WI38 (cell line): ENCODE results near the gene SKA1.

ENCODE experiments used
- H3K4me3 ChIP-seq: 2 replicates; pipeline ENCODE4 v1.5.1; 2011; ENCODE audit warnings: low read depth, mild to moderate bottlenecking, control low read depth, low read length
- CTCF ChIP-seq: IDR thresholded peaks from 2 replicates; pipeline ENCODE4 v1.5.1; 2012; ENCODE audit warnings: low read depth, mild to moderate bottlenecking, control low read depth, low read length

Gene SKA1

GRCh38 chr18:50369672-50370071, 5.2 kb upstream of the SKA1 start:
- H3K4me3 ChIP-seq, result no peak overlapping the region
- TF ChIP-seq CTCF, result no peak

- TF ChIP-seq CTCF, result no peak
- H3K4me3 ChIP-seq, result no peak overlapping the region
Observed at GRCh38 chr18:50372743-50373142, 2.1 kb upstream of the SKA1 start.

GRCh38 chr18:50373561-50374219, 1.2 kb upstream of the SKA1 start:
- H3K4me3 ChIP-seq, result no peak overlapping the region
- no peak for TF ChIP-seq CTCF

- peak overlapping the region; percentile 80 for H3K4me3 ChIP-seq
- TF ChIP-seq CTCF, result no peak
Observed at GRCh38 chr18:50374220-50374752, 560 bp upstream of the SKA1 start.

- no peak for TF ChIP-seq CTCF
- no peak overlapping the region for H3K4me3 ChIP-seq
Observed at GRCh38 chr18:50377061-50377798, 2.4 kb downstream of the SKA1 start.

GRCh38 chr18:50388988-50389387, 14.1 kb downstream of the SKA1 start:
- no peak for TF ChIP-seq CTCF

GRCh38 chr18:50393802-50394201, 19.0 kb downstream of the SKA1 start:
- TF ChIP-seq CTCF, result no peak
- no peak overlapping the region for H3K4me3 ChIP-seq

More at GRCh38 chr18:50388988-50389387, 14.1 kb downstream of the SKA1 start:
- H3K4me3 ChIP-seq, result no peak overlapping the region
